ENCODE data around the gene RBM18.

Gene RBM18

DNA sequence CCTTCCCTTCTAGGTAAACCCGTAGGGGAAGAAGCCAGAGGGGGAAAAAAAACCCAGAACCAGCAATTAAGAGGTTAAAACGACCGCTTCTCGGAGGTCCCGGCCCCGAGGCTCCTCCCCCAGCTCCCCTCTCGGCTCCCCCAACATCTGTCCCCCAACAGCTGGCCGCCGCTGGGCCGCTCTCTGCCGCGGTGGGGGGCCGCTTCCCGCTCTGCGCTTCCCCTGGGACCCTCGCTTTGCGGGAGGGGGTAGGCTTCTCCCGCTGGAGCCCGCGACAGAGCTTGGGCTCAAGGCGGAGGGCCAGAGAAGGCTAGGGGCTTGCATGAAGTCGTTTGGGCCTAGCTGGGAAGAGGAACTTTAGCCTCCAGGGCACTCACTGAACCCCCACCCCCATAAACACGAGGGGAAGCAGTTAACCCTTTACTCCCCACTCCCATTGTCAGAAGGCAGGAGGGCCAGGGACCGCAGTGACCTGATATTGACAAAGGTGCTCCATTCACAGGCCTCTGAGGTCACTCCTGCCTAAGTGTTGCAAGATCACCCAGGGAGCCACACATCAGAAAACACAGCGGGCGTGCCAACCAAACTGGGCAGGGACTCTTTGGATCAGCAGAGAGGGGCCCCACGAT is 43.3 kb downstream of the RBM18 start:
- no peak for DNase-seq

DNA sequence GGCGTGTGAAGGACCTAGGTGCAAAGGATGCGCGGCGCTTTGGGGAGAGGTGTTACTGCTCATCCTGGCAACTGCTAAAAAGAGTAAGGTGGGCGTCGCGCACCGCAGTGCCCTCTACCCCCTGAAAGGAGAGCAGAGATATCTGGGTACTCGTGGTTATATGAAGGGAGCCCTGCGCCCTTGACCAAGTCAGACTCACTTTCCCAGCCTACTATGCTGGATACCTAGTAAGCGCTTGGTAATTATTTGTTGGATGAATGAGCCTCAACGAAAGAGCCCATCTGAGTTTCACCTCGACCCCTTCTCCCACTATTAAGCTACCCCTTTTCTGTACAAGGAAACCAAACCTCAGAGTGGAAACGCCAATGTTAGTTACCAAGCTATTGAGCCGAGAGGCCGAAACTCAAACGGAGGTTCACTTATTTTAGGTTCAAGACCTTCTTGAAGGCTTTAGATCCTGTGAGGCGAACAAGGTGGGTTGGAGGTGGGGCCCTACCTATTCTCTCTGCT is 43.9 kb downstream of the RBM18 start:
- no peak for DNase-seq

GRCh38 chr9:122219856-122220672 is 44.6 kb downstream of the RBM18 start:
- no peak for DNase-seq

- no peak for DNase-seq
Measured at GRCh38 chr9:122218935-122219855, 45.4 kb downstream of the RBM18 start.

GRCh38 chr9:122218071-122218934 is 46.3 kb downstream of the RBM18 start:
- no peak for DNase-seq

GRCh38 chr9:122217640-122218039 is 47.0 kb downstream of the RBM18 start:
- DNase-seq: no peak

GRCh38 chr9:122216798-122217418 is 47.7 kb downstream of the RBM18 start:
- DNase-seq: no peak

GRCh38 chr9:122216138-122216797 is 48.4 kb downstream of the RBM18 start:
- no peak for DNase-seq

GRCh38 chr9:122215663-122216062 is 49.0 kb downstream of the RBM18 start:
- DNase-seq: no peak

- no peak for DNase-seq
Measured at GRCh38 chr9:122214507-122214906, 50.1 kb downstream of the RBM18 start.

DNA sequence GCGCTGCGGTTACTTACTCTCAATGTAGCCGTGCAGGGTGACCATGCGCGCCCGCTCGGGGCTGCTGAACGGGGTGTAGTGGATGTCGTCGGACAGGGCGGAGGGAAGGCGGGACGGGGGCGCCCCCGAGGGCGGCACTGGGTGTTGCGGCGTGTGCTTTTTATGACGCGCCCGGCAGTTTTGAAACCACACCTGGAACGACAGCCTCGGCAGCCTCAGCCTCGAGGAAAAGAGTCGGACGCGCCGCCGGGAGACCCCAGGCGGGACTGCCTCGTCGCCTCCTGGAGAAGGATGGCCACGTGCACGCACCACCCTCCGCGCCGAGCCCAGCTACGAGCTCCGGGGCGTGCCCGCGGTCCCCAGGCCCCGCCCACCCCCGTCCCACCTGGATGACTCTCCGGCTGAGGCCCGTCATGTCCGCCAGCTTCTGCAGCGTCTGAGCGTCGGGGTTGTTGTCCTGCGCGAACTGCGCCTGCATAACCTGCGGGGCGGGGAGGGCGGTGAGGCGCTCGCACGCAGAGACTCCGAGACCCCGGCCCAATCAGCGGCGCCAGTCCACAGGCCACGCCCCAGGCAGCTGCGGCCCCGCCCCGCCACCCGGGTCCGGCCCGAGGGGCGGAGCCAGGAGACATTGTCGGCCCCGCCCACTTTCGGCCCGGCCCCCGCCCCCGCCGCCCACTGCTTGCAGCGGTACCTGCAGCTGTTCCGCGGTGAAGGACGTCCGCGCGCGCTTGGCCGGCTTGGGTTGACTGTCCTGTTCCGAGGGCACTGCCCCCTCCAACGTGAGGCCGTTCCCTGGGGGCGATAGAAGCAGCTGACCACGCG is 50.8 kb downstream of the RBM18 start:
- no peak for DNase-seq

GRCh38 chr9:122213102-122213588 is 51.5 kb downstream of the RBM18 start:
- no peak for DNase-seq

GRCh38 chr9:122212473-122213004 is 52.1 kb downstream of the RBM18 start:
- DNase-seq: no peak

- DNase-seq: no peak
Measured at GRCh38 chr9:122209451-122209850, 55.2 kb downstream of the RBM18 start.

DNA sequence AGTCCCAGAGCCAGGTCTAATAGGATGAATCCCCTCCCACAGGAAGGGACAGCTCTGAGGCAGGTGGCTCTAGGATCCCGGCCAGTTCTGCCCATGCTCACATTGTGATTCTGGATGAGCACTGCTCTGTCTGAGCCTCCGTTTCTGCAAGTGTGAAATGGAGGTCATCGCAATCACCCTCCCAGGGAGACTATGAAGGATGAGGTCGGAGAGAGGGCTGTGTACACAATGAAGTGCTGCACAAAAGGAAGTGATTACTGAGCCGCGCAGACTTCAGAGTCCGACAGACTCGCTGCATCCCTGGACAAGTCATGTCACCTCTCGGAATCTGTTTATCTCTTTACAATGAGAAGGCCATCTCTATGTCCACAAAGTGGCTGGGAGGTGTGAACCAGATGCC is 57.5 kb downstream of the RBM18 start:
- DNase-seq: no peak

DNA sequence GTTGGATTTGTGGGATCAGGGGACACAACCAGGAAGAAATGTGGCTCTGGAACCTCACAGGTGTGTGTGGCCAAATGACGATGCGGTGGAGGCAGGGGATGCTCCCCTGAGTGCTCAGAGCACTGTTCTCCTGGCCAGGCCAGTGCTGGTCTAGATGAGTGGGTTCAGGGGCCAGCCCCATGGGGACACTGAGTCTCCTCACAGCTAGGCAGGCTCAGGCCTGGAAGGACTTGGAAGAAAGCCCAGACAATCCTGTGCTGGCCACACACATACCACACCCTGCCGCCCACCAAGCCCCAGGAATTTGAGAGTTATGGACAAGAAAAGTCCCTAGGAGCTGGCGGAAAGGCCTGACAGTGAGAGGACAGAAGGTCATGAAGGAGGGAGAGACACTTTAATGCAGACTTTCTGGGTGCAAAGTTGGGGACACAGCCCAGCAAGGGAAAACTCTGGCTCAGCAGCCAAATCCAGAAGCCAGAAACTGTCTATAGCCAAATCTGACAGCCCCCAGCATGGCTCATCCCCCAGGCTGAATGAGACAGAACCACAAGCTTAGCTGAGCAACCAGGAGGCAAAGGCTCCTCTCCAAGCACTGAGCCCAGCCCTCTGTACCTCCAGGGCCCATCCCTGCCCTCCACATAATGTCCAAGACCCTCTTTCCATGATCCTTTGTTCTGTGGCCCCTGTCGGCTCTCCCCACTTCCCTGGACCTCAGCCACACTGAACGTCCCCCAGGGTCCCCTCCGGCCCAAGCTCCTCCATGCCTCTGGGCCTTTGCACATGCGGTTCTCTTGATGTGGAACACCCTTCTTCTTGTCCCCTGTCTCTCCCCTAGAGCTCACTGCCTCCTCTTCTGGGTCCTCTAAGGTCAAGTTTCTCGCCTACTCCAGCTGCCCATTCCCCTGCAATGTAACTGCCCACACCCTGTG is 58.3 kb downstream of the RBM18 start:
- no peak for DNase-seq

DNA sequence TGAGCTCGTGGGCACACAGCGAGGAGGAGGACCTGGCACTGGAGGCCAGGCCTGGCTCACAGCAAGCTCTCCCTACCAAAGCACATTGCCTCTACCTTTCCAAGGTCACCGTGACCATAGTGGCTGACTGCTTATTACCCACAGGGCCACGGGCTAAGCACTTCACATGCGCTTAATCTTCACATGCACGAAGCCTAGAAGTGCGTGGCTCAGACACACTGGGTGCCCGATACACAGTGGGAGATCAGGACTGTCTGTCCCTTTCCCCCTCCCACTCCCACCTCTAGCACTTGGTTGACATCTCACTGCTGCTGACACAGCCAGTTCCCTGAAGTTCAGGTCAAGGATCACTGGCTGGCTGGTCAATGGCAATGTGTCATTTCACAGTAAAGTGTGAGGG is 59.5 kb downstream of the RBM18 start:
- no peak for DNase-seq

DNA sequence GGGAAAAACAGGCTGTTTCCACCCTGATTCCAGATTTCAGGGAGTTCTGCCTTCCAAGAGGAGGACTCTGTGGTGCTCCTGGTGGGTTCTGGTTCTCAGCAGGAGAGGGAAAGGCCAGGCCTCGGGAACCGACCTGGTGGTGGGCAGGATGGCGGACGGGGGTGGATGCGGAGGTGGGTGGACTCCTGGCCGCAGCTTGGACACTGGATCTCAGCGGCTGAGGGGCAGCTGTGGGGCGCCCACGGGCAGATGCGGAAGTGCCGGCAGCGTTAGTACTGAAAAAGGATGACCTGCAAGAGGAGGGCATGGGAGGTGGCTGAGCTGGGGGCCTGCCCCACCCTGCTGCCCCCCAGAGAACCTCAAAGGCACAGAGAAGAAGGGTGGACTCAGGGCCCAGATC is 60.1 kb downstream of the RBM18 start:
- no peak for DNase-seq

DNA sequence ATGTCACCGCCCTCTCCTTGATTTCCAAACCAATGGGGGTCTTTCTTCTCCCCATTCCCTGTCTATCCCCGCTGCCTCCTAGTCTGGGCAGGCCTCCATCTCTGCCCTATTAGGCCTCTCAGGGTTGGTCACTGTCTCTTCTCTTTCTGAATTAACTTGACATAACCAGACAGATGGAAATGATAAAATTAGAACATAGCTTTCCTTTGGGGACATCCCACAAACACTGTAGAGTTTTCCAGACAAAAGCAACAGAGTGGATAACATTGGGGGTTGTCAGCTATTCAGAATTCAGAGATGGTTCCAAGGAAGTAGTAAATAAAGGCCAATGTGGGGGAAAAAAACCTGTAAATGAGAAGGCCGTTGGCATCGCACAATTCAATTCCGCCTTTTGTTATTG is 60.6 kb downstream of the RBM18 start:
- no peak for DNase-seq
